ENCODE results near the gene TMSB10. TPM values are rescaled to one million over a fixed set of nuclear protein-coding genes. Genes with fewer than 3 reads are reported as not detected.

Gene TMSB10
- total and polyA plus RNA-seq, 2 donors (not counting 1 experiment from before 2014, with no cell fraction given), result 7,414 to 8,130 TPM

- no peaks in the 10 kb centered on the region for H3K36me3 ChIP-seq (ENCODE audit: control insufficient read depth, insufficient read depth, low read length)
- H4K20me1 ChIP-seq (ENCODE audit: control insufficient read depth, extremely low read depth, insufficient read depth, low read length), result no peaks in the 10 kb centered on the region
- H3K4me1 ChIP-seq (ENCODE audit: control insufficient read depth, extremely low read depth, insufficient read depth, low read length), result peaks cover 6% of the 10 kb centered on the region
- peak overlapping the region; percentile 94 for H2AFZ ChIP-seq (ENCODE audit: low read length)
- no peaks in the 10 kb centered on the region for H3K79me2 ChIP-seq (ENCODE audit: control insufficient read depth, insufficient read depth, low read length)
- H3K27me3 ChIP-seq (ENCODE audit: control insufficient read depth, insufficient read depth, low read length), result no peaks in the 10 kb centered on the region
- H3K4me3 ChIP-seq (replicated peaks in 1 of 4; ENCODE audit: control extremely low read depth in 1 of 4, insufficient read depth in 1 of 4, low read depth in 3 of 4, low read length in 4 of 4), result peak overlapping the region; percentile 11 to 29 (median 16)
- no peaks in the 10 kb centered on the region for H3K9me3 ChIP-seq (ENCODE audit: control insufficient read depth, insufficient read depth, low read depth, low read length)
- peak; percentile 79 to 80 for DNase-seq (ENCODE audit: low read depth in 2 of 2)
- H3K4me2 ChIP-seq (ENCODE audit: extremely low read depth, insufficient read depth, low read length), result peak overlapping the region; percentile 88
- H3K27ac ChIP-seq (ENCODE audit: insufficient read depth, low read length), result peak overlapping the region; percentile 68
- TF ChIP-seq EZH2 (IDR thresholded peaks at IDR 0.05; ENCODE audit: low read length, missing control alignments), result no peak
- TF ChIP-seq CTCF (conservative IDR thresholded peaks at IDR 0.05 in 1 of 2, IDR thresholded peaks at IDR 0.05 in 1 of 2; ENCODE audit: low read depth in 1 of 2, low read length in 2 of 2), result no peak
- H3K9ac ChIP-seq (ENCODE audit: insufficient read depth, low read length), result peak overlapping the region; percentile 14
Observed at GRCh38 chr2:84888401-84889276, 16.8 kb upstream of the TMSB10 start.

GRCh38 chr2:84889332-84889731 is 16.1 kb upstream of the TMSB10 start:
- H3K27me3 ChIP-seq (ENCODE audit: control insufficient read depth, insufficient read depth, low read length), result no peaks in the 10 kb centered on the region
- TF ChIP-seq EZH2 (IDR thresholded peaks at IDR 0.05; ENCODE audit: low read length, missing control alignments), result no peak
- TF ChIP-seq CTCF (conservative IDR thresholded peaks at IDR 0.05 in 1 of 2, IDR thresholded peaks at IDR 0.05 in 1 of 2; ENCODE audit: low read depth in 1 of 2, low read length in 2 of 2), result no peak
- peaks cover 6% of the 10 kb centered on the region for H3K4me1 ChIP-seq (ENCODE audit: control insufficient read depth, extremely low read depth, insufficient read depth, low read length)
- peak overlapping the region; percentile 88 for H3K4me2 ChIP-seq (ENCODE audit: extremely low read depth, insufficient read depth, low read length)
- H2AFZ ChIP-seq (ENCODE audit: low read length), result peak overlapping the region; percentile 94
- no peak for DNase-seq (ENCODE audit: low read depth in 2 of 2)
- peak overlapping the region in 1 of 4 experiments; percentile 29 for H3K4me3 ChIP-seq (replicated peaks in 1 of 4; ENCODE audit: control extremely low read depth in 1 of 4, insufficient read depth in 1 of 4, low read depth in 3 of 4, low read length in 4 of 4)
- no peaks in the 10 kb centered on the region for H3K9me3 ChIP-seq (ENCODE audit: control insufficient read depth, insufficient read depth, low read depth, low read length)
- no peak overlapping the region for H3K9ac ChIP-seq (ENCODE audit: insufficient read depth, low read length)
- H4K20me1 ChIP-seq (ENCODE audit: control insufficient read depth, extremely low read depth, insufficient read depth, low read length), result no peaks in the 10 kb centered on the region
- H3K36me3 ChIP-seq (ENCODE audit: control insufficient read depth, insufficient read depth, low read length), result no peaks in the 10 kb centered on the region
- peak overlapping the region; percentile 68 for H3K27ac ChIP-seq (ENCODE audit: insufficient read depth, low read length)
- no peaks in the 10 kb centered on the region for H3K79me2 ChIP-seq (ENCODE audit: control insufficient read depth, insufficient read depth, low read length)

GRCh38 chr2:84891355-84892010 is 14.0 kb upstream of the TMSB10 start:
- Histone ChIP-seq H3K9ac (ENCODE audit: insufficient read depth, low read length) (no peak overlapping the region), H3K79me2 (ENCODE audit: control insufficient read depth, insufficient read depth, low read length) (no peaks in the 10 kb centered on the region), H3K4me3 (replicated peaks in 1 of 4; ENCODE audit: control extremely low read depth in 1 of 4, insufficient read depth in 1 of 4, low read depth in 3 of 4, low read length in 4 of 4) (no peak overlapping the region), H3K4me1 (ENCODE audit: control insufficient read depth, extremely low read depth, insufficient read depth, low read length) (peaks cover 11% of the 10 kb centered on the region), H4K20me1 (ENCODE audit: control insufficient read depth, extremely low read depth, insufficient read depth, low read length) (no peaks in the 10 kb centered on the region), H3K27ac (ENCODE audit: insufficient read depth, low read length) (no peak overlapping the region), H3K9me3 (ENCODE audit: control insufficient read depth, insufficient read depth, low read depth, low read length) (no peaks in the 10 kb centered on the region), H3K36me3 (ENCODE audit: control insufficient read depth, insufficient read depth, low read length) (no peaks in the 10 kb centered on the region), H3K4me2 (ENCODE audit: extremely low read depth, insufficient read depth, low read length) (no peak overlapping the region), H2AFZ (ENCODE audit: low read length) (no peak overlapping the region), H3K27me3 (ENCODE audit: control insufficient read depth, insufficient read depth, low read length) (no peaks in the 10 kb centered on the region)
- DNase-seq (ENCODE audit: low read depth in 2 of 2), result no peak
- no peak for TF ChIP-seq CTCF (conservative IDR thresholded peaks at IDR 0.05 in 1 of 2, IDR thresholded peaks at IDR 0.05 in 1 of 2; ENCODE audit: low read depth in 1 of 2, low read length in 2 of 2)
